ENCODE measurements around the gene ATAD1. TPM values are rescaled to one million over a fixed set of nuclear protein-coding genes. Genes with fewer than 3 reads are reported as not detected.

Gene ATAD1
- total RNA-seq, 1 donor from 2014 or later: 73.7 TPM

DNA sequence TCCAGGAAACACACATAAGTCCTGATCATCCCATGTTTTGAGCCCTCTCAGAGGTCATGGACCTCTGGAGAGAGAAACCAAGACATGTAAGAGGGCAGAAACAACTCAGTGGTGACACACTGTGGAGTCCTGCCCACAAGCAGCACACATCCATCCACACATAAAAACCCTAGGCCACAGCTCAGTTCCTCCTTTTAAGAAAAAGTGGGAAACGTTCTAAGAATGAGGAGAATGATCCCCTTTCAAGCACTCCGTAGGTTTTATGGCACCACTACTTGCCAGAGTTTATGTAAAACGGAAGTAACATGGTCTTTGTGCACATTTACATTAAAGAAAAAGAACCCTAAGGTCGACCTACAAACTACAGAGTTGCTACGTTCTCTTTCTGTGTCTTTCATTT, 19.9 kb downstream of the ATAD1 start:
- Histone ChIP-seq H3K4me3 (ENCODE audit: low read depth, low read length) (no peak overlapping the region), H3K27me3 (ENCODE audit: control insufficient read depth, insufficient read depth, low read length) (no peaks in the 10 kb centered on the region), H3K36me3 (ENCODE audit: control insufficient read depth, insufficient read depth, low read length) (no peaks in the 10 kb centered on the region)
- no peak for FAIRE-seq
- no peak for TF ChIP-seq CTCF (IDR thresholded peaks at IDR 0.05; ENCODE audit: insufficient read depth, low read length, severe bottlenecking)
- DNase-seq (ENCODE audit: low read depth): no peak

DNA sequence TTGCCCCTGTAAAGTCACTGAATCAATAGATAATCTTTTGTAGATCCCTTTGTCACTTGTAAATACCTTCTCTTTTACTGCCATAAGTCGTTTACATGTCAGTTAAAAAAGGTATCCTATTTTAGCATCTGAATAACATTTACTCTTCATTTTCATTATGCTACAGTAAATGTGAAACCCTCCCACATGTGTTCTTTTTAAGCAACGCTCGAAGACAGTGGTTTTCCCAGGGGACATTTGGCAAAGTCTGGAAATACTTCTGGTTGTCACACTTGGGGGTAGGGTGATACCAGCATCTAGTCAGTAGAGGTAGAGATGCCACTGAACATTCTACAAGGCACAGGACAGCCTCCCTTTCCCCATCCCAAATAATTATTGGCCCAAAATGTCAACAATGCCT, 23.7 kb downstream of the ATAD1 start:
- no peak for TF ChIP-seq CTCF (IDR thresholded peaks at IDR 0.05; ENCODE audit: insufficient read depth, low read length, severe bottlenecking)
- FAIRE-seq (no peak), DNase-seq (ENCODE audit: low read depth) (no peak)
- H3K27me3 ChIP-seq (ENCODE audit: control insufficient read depth, insufficient read depth, low read length): no peaks in the 10 kb centered on the region
- no peak overlapping the region for H3K4me3 ChIP-seq (ENCODE audit: low read depth, low read length)
- H3K36me3 ChIP-seq (ENCODE audit: control insufficient read depth, insufficient read depth, low read length): peaks cover 2% of the 10 kb centered on the region

DNA sequence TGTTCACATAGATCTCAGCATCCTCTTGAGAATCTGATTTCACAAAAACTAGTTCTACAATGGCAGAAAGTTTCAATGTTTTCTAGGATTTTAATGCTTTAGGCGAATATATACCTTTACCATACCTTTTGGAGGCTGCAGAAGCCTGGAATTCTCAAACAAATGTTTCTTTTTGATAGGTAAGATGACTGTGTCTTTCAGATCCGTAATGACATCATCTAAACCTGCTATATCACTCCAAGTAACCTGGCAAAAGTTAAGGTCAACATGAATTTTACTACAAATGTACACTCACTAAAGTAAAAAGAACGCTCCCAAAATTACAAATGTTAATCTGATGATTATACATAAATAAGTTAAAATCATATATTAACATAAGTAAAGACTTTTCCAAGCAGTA, 27.8 kb downstream of the ATAD1 start:
- no peaks in the 10 kb centered on the region for H3K27me3 ChIP-seq (ENCODE audit: control insufficient read depth, insufficient read depth, low read length)
- H3K36me3 ChIP-seq (ENCODE audit: control insufficient read depth, insufficient read depth, low read length): peaks cover 2% of the 10 kb centered on the region
- FAIRE-seq (no peak), DNase-seq (ENCODE audit: low read depth) (no peak)
- H3K4me3 ChIP-seq (ENCODE audit: low read depth, low read length): no peak overlapping the region
- no peak for TF ChIP-seq CTCF (IDR thresholded peaks at IDR 0.05; ENCODE audit: insufficient read depth, low read length, severe bottlenecking)

- TF ChIP-seq CTCF (IDR thresholded peaks at IDR 0.05; ENCODE audit: insufficient read depth, low read length, severe bottlenecking): no peak
- no peak overlapping the region for H3K4me3 ChIP-seq (ENCODE audit: low read depth, low read length)
- no peaks in the 10 kb centered on the region for H3K27me3 ChIP-seq (ENCODE audit: control insufficient read depth, insufficient read depth, low read length)
- peaks cover 2% of the 10 kb centered on the region for H3K36me3 ChIP-seq (ENCODE audit: control insufficient read depth, insufficient read depth, low read length)
- no peak for FAIRE-seq
- DNase-seq (ENCODE audit: low read depth): no peak
These were observed 31.6 kb downstream of the ATAD1 start for GRCh38 chr10:87786421-87786820.

GRCh38 chr10:87782721-87783120, 35.3 kb downstream of the ATAD1 start:
- H3K36me3 ChIP-seq (ENCODE audit: control insufficient read depth, insufficient read depth, low read length): peaks cover 3% of the 10 kb centered on the region

More at GRCh38 chr10:87782721-87783120, 35.3 kb downstream of the ATAD1 start:
- DNase-seq (ENCODE audit: low read depth): no peak
- Histone ChIP-seq H3K4me3 (ENCODE audit: low read depth, low read length) (no peak overlapping the region), H3K27me3 (ENCODE audit: control insufficient read depth, insufficient read depth, low read length) (no peaks in the 10 kb centered on the region)
- no peak for FAIRE-seq
- TF ChIP-seq CTCF (IDR thresholded peaks at IDR 0.05; ENCODE audit: insufficient read depth, low read length, severe bottlenecking): no peak

All from bronchial epithelial cell (primary cell).